ENCODE measurements around the gene CIBAR2.

Gene CIBAR2

DNA sequence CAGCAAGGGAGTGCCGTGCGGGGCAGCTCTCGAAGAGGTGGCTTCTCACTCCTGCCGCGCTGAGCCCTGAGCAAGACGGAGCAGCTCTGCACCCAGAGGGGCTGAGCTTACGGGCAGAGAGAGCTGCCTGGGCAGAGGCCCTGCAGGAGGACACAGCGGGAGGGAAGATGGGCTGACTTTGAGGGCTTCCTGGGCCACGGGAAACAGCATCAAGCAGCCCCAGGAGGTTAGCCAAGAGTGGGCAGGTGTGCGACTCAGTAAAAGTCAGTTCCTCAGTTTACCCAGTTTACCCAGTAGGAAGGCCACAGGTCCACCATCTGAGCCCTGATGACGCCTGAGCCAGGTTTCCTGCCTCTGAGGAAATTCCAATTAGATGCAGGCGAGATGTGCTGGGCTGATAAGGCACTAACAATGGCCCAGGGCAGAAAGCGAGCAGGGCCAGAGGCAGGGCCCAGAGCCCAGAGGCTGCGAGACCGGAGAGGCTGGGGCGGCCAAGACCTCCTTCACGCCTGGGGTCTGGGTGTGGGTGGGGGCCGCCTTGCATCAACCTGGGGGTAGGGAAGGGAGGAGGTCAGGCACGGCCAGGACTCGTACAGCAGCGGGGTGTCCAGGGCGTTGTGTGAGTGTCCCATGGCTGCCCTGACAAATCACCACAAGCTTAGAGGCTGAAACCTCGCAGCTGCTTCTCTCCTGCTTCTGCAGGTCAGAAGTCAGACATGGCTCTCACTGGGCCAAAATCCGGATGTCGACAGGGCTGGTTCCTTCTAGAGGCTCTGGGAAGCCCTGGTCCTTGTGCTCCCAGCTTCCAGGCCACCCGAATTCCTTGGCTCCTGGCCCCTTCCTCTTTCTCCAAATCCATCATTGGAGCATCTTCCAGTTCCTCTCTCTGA, 32.0 kb upstream of the CIBAR2 start:
- DNase-seq (ENCODE audit: low read depth in 2 of 2) = no peak

DNA sequence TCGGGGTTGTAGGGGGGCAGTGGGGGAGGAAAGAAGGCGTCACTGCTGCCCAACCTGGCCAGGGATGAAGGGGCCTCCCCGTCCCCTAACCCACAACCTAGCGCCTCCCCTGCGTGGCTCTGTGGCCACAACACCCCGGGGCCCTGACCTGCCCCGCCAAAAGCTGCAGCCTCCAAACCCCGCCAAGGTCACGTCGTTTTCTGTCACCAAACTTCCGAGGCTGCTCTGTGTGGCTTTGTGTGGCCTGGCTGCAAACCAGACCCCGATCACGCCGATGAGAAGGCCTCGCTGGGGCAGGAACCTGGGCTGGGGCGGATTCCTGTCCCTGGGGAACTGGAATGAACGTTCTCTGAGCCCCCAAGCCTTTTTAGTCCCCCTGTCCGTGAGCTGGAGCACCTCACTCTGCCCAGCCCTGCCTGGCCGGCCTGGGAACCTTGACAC, 30.5 kb upstream of the CIBAR2 start:
- DNase-seq (ENCODE audit: low read depth in 2 of 2) = no peak

DNA sequence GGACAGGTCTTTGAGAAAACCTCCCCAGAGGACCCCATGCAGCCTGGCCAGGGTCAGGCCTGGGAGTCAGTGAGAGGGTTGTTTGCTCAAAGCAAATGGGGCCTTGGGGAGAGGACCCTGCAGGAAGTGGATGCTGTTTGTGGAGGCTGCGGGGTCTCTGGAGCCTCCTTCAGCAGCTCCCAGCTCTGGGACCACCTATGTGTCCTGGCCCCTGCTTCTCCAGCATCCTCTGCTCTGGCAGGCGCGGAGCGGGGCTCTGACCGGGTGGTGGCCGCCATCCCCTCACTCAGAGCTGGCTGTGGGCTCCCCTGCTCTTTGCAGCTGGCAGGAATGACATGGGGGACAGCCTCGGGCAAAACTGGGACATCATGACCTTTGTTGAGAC, 29.8 kb upstream of the CIBAR2 start:
- DNase-seq (ENCODE audit: low read depth in 2 of 2) = no peak

DNA sequence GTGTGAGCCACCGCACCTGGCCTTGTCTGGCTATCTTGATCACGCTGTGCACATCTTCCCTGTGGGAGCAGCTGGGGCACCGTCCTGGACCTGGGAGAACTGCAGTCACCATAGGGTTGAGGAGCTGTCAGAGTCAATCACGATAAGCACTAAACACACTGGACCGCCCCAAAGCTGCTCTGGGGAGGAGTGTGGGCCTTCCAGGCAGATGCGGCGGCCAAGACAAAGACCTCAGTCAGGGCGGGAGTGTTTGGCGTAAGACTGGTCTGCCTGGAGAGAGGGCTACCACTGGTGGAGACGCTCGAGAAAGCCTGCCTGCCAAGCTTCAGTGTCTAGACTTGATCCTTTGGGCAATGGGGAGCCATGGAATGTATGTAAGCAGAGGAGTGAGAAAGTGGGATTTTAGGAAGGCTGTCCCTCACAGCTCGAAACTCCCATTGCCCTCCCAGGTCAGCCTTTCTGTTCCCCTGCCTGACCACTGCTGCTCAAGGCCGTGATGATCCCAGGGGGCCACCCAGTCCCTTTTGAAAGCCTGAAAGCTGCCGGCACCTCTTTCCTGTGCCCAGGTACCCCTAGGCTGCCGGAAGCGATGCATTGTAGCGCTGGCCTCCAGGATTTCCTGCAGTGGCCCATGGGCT, 29.3 kb upstream of the CIBAR2 start:
- DNase-seq (ENCODE audit: low read depth in 2 of 2) = no peak

DNA sequence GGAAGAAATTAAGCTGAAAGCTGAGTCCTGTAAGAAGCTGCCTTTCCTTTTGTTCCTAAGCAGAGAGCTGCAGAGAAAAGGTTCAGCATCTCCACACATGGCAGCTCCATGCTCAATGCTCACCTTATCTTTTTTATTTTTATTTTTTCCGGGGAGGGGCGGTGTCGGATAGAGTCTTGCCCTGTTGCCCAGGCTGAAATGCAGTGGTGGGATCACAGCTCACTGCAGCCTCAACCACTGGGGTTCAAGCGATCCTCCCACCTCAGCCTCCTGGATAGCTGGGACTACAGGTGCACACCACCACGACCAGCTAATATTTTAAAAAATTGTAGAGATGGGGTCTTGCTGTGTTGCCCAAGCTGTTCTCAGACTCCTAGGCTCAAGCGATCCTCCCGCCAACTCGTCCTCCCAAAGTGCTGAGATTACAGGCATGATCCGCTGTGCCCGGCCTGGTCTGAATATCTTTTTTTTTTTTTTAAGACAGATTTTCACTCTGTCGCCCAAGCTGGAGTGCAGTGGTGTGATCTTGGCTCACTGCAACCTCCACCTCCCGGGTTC, 28.3 kb upstream of the CIBAR2 start:
- no peak for DNase-seq (ENCODE audit: low read depth in 2 of 2)

DNA sequence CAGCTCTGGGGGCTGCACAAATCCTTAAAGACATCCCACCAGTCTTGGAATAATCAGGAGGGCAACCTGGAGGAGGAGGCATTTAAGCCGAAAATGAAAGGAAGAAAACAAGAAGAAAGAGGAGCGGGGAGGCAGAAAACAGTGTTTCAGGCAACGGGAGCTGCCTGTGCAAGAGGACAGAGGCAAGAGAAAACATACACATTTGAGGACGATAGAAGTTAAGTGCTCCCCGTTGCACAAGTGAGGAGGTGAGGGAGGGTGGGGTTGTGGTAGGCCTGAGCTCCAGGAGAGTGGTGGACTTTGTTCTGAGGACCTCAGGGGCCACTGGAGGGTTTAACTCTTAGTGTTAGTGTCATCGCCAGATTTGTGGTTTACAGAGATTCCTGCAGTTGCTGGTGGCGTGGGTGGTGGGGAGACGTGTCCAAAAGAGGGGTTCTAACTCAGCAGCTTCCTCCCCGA, 27.6 kb upstream of the CIBAR2 start:
- no peak for DNase-seq (ENCODE audit: low read depth in 2 of 2)

DNA sequence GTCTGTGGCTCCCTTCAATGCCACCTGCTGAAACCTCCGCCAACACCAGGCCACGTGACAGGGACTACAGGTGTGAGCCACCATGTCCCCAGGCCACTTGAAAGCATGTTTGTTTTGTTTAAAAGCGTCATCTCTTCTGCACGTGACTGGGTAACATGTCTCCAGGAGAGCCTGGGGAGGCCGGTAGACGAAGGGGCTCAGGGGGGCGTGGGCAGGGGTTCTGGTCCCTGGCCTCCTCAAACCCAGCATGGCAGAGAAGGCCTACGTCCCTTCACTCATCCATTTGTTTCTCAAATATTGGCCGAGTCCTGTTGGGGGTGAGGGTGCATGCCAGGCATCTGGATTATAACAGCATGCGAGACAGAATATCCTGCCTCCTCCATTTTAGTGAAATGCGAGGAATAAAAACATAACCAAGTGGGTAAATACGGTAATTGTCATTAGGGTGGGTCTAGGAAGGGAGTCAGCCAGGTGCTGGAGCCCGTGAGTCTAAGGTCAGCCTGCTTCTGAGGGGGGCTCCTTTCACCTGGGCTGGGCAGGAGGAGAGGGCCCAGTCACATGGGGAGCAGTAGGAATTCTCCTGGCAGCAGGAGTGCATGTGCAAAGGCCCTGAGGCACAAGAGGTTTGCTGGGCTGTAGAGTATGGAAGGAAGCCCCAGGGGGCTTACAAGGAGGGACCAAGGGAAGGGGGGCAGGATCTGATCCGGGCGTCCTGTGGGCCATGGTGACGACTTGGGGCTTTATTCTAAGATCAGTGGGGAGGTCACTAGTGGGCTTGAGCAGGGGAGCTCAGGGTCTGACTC, 26.8 kb upstream of the CIBAR2 start:
- DNase-seq (ENCODE audit: low read depth in 2 of 2) = no peak

DNA sequence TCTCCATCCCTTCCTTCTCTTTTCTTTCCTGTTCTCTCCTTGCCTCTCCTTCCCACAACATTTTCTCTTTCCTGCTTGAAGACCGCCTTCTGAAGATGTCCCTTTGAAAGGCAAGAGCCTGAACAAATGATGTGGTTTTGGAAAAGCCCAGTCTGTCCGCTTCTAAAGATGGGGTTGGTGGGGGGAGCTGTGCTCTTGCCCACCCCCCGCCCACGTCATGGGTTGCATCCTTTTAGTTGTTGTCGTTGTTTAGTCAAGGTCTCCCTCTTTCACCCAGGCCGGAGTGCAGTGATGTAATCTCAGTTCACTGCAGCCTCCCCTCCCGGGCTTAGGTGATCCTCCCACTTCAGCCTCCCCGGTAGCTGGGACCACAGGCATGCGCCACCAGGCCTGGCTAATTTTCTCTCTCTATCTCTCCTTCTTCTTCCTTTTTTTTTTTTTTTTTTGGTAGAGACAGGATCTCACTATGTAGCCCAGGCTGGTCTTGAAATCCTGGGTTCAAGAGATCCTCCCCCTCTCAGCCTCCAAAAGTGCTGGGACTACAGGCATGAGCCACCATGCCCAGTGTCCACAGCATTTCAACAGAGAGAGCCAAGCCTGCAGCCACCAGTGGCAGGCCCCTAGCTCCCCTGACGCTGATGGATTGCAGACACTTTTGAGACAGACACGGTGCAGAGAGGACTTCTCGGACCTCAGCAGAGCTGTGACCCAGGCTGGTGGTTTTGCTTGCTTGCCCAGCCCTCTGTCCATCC, 26.0 kb upstream of the CIBAR2 start:
- no peak for DNase-seq (ENCODE audit: low read depth in 2 of 2)

DNA sequence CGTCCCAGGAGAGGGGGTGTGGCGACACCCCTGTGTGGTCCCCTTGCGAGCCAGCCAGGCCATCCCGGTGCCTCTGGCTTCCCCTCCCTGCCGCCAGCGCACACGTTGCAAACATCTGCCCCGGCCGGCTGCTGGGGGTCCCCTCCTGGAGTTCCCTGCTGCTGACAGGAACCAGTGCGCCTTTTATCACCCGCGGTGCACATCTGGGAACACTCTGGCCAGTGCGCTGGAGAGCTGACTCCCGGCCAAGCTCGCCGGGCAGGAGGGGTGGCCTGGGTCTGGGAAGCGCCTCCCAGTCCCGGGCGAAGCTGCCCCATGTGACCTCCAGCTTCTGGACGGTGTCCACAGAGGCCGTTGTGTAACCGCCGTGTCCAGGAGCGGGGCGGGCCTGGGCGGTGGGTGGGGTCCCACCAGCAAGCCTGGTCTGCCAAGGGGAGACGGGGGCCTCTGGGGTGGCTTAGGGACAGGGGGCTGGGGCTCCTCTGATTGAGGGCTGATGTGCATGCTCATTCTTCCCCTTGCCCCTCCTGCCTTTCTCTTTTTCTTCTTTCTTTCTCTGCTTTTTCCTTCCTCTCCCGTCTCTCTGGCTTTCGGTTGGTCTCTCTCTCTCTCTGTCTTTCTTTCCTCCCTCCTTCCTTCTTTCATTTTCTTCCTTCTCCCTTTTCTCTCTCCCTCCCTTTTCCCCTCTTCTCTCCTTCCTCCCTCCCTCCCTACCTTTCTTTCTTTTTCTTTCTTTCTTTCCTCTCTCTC, 25.2 kb upstream of the CIBAR2 start:
- DNase-seq (ENCODE audit: low read depth in 2 of 2) = no peak

DNA sequence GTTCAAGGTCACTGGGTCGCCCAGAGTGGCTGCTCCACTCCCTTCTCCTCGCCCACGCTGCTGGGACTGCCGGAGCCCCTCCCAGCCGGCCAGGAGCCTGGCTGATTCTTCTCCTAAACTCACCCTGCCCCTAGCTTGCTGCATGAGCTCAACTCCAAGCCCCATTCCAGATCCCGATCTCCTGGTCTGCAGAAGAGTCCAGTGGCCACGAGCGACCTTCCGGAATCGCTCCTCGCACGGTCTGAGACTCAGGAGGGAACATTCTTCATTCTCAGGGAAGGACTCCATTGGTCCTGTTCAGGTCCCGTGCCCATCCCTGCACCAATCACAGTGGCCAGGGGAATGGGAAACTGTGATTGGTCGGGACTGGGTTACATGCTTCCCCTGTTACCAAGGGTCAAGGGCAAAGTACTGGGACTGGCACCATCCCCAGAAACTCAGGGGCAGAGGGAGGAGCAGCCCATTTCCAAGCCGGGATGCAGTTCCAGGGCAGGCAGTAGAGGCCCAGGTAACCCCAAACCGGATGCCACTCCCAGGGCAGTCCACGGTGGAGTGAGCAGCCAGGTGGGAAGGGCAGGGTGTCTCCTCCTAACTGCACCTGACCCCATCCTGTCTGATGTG, 24.5 kb upstream of the CIBAR2 start:
- no peak for DNase-seq (ENCODE audit: low read depth in 2 of 2)

DNA sequence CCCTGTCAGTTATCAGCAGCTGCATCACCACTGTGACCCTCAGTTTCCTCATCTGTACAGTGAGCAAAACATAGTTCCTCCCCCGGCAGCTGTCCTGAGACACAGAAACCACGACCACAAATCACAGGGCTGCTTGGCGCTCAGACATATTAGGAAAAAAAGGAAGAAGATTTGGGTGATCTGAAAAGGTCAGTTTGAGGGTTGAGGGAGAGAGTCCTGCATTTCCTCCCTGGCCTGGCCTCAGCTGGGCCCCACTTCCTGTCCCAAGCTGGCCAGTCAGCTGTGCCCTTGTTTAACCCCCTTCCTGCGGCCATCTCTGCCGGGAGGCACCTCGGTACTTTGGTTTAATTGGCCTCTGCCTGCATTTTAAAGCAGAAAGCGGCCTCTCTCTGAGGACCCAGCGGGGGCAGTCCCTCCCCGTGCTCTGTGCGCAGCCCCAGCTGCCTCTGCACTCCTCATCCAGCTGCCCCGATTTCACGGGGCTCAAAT, 24.0 kb upstream of the CIBAR2 start:
- DNase-seq (ENCODE audit: low read depth in 2 of 2) = no peak

DNA sequence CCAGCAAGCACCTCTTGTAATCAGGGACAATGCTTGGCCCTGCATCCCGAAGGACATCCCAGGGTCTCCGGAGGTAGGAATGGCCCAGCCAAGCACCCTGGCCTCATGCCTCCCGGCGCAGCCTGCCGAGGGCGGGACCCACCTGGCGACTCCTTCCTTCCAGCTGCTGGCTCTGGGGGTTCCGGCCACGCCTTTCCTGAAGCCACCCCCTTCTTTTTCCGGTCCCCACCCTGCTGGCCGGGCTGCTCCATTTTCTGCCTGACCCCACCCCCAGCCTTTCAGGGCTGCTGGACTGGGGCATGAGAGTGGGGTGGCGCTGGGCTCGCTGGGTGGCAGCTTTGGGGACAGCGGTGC, 22.5 kb upstream of the CIBAR2 start:
- no peak for DNase-seq (ENCODE audit: low read depth in 2 of 2)

DNA sequence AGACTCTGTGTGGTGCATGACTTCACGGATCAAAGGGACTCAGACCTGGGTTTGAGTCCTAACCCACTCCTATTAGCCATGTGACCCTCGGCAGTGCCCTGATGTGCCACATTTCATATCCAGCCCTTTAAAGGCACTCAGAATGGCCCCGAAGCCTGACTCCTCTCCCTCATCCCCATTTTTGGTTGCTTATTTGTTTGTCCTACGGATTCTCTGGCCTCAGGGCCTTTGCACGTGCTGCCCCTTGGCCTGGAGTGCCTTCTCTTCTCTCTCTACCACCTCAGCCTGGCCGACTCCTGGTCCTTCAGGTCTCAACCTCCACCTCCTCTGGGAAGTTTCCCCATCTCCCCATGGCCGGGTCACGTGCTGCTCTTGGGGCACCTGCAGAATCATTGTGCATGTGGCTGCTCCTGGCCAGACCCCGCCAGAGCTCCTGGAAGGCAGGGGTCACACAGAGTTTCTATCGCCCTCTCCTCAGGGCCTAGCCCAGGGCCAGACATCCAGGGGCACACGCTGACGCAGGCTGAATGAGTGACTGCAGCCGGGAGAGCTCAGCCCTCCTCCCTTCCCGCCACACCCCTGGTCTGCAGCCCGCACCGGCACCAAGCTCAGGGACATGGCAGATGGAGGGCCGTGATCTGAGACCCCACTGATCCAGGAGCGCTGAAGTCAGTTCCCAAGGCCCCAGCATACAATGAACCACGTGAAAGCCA, 22.0 kb upstream of the CIBAR2 start:
- DNase-seq (ENCODE audit: low read depth in 2 of 2) = no peak

DNA sequence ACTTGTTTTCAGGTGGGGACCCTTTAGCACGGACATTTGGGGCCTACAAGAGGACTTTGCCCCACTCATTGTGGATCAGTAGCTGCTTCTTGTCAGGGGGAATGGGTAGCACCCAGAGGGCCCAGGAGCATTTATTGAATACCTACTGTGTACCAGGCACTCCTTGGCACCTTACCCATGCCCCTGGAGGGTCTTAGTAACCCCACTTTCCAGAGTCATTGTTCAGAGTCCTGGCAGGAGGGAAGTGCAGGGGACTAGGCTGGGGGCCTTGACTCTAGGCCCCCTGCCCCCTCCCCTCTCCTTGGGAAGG, 21.0 kb upstream of the CIBAR2 start:
- no peak for DNase-seq (ENCODE audit: low read depth in 2 of 2)

DNA sequence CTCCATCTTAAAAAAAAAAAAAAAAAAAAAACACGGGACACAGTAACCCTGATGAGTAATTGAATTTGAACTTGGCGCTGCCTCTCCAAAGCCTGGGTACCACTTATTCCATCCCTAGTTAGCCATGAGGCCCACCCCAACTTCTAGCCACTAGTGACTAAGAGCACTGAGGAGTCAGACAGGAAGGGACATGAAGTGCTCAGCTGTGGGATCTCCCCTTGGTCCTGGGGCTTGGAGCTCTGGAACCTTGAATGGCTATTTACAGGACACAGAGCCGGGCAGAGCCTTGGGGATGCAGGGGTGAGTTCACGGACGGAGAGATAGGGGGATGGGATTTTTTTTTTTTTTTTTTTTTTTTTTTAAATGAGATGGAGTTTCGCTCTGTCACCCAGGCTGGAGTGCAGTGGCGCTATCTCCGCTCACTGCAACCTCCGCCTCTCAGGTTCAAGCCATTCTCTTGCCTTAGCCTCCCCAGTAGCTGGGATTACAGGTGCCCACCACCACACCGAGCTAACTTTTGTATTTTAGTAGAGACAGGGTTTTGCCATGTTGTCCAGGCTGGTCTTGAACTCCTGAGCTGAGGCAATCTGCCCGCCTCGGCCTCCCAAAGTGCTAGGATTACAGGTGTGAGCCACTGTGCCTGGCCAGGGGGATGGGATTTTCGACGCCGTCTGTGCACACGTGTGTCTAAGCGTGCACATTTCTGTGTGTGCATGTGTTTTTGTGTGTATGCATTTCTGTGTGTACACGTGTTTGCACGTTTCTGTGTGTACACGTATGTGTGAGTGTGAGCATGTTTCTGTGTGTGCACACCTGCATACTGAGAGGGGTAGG, 20.4 kb upstream of the CIBAR2 start:
- no peak for DNase-seq (ENCODE audit: low read depth in 2 of 2)

DNA sequence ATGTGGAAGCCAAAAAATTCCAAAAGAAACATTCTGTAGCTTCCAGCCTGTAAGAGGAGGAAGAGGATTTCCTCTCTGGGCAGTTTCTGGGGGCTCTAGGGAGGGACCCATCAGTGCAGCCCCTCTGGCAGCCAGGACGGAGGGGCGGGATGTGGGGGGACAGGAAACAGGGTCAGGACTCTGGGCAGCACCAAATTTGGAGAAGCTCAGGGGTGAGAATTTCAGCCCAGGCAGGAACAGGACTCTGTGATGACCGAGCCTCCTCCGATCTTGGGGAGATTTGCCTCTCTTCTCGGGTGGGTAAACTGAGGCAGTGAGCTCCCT, 18.4 kb upstream of the CIBAR2 start:
- DNase-seq (ENCODE audit: low read depth in 2 of 2) = no peak

DNA sequence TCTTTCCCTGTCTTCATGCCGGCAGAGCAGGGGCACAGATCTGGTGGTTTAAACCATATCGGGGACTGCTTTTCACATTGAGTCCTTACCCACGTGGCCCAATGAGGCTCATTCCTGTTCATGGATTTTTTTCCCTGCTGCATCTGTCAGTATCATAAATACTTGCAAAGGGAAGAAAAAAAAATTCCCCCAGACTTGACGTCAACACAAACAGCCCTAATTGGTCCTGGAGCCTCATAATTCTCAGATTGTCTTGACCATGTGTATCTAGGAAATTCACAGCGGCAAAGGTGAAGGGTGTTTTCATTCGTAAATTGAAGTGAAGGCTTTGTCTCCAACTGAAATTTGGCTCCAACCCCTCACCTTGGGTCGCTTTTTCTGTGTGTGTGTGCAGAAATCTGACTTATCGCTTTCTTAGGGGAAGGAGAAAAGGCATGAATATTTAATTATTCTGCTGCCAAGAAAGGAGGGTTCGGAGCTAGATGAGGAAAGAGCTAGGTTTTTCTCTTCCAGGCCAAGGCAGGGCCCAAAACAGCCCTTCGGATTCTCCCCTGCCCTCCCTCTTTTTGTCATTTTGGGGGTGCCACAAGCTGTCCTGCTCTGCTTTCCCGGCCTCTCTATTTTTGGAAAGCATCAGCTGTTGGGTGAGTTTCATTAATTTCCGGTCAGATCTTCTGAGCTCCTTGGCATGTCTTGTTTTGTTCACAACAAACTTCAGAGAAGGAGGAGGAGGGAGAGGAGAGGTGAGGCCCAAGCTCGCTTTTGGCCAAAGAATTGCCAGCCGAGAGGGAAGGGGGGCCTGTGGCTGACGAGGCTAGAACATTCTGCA, 17.8 kb upstream of the CIBAR2 start:
- no peak for DNase-seq (ENCODE audit: low read depth in 2 of 2)
